Measurements from ENCODE around the gene GPAT3.
A peak's percentile ranks its signal among the peaks of the same experiment; 100 is the strongest.
"Not testable (repeated sequence)": the region's sequence is repeated elsewhere in the genome, so short reads cannot be mapped to it uniquely, and the experiment has no call there.

The GPAT3 gene

DNA sequence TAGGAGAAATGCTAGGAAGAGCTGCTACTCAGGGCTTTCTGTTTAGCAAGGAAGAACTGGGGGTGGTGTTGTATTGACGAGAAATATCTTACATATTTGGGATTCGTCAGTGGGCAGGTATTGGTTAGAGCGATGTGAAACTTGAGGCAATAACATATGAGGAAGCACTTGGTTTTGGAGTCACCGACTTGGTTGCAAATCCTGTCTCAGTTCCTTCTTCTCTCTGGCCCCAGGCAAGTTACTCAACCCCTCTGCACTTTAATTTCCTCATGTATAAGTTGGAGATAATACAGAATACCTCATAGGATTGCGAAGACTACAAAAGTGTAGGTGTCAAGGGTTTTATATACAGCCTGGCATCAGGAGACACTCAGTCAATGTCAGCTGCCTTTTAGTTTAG lies 34.1 kb downstream of the GPAT3 start:
- no peaks in the 10 kb centered on the region for H3K9me3 ChIP-seq (ENCODE audit: control insufficient read depth, insufficient read depth, low read depth, low read length)
- no peaks in the 10 kb centered on the region for H3K4me1 ChIP-seq (ENCODE audit: control insufficient read depth, insufficient read depth, low read length)
- POLR2A ChIA-PET, result no interaction called here
- H3K4me3 ChIP-seq (ENCODE audit: low read depth, low read length), result no peak overlapping the region
- H3K27ac ChIP-seq (ENCODE audit: extremely low read depth, low read depth, low read length), result no peak overlapping the region
- no peaks in the 10 kb centered on the region for H3K36me3 ChIP-seq (ENCODE audit: control insufficient read depth in 2 of 2, insufficient read depth in 1 of 2, low read length in 2 of 2)
- TF ChIP-seq, protein P1, sequence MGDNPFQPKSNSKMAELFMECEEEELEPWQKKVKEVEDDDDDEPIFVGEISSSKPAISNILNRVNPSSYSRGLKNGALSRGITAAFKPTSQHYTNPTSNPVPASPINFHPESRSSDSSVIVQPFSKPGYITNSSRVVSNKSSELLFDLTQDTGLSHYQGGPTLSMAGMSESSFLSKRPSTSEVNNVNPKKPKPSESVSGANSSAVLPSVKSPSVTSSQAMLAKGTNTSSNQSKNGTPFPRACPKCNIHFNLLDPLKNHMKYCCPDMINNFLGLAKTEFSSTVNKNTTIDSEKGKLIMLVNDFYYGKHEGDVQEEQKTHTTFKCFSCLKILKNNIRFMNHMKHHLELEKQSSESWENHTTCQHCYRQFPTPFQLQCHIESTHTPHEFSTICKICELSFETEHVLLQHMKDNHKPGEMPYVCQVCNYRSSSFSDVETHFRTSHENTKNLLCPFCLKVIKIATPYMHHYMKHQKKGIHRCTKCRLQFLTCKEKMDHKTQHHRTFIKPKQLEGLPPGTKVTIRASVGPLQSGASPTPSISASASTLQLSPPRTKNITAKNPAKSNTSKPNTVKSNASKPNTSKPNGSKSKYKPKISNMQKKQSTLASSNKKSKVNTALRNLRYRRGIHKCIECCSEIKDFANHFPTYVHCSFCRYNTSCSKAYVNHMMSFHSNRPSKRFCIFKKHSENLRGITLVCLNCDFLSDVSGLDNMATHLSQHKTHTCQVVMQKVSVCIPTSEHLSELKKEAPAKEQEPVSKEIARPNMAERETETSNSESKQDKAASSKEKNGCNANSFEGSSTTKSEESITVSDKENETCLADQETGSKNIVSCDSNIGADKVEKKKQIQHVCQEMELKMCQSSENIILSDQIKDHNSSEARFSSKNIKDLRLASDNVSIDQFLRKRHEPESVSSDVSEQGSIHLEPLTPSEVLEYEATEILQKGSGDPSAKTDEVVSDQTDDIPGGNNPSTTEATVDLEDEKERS (tag by site-specific recombination; IDR thresholded peaks at IDR 0.05), result no peak
- no peak for TF ChIP-seq ZNF623 (tag by site-specific recombination; IDR thresholded peaks at IDR 0.05)
- CTCF ChIA-PET, result interaction anchor here (0.6 kb wide), 1 partner anchor 14 kb away, joined by 5 read pairs; no protein-coding TSS in a partner anchor

DNA sequence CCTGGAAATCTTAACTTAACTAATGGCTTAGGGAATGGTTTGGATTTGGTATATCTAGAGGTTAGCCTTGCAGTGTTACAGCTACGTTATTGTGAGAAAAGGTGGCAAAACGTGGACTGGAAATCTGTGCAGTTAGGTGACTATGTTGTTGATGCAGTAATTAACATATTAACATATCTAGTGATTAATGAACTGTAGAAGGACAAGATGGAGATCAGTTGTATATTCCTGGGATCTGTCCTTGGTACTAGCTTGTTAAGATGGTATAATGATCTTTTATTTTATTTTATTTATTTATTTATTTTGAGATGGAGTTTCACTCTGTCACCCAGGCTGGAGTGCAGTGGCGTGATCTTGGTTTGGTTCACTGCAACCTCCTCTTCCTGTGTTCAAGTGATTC lies 36.9 kb downstream of the GPAT3 start:
- Histone ChIP-seq H3K9me3 (ENCODE audit: control insufficient read depth, insufficient read depth, low read depth, low read length) (no peaks in the 10 kb centered on the region), H3K4me3 (ENCODE audit: low read depth, low read length) (no peak overlapping the region), H3K4me1 (ENCODE audit: control insufficient read depth, insufficient read depth, low read length) (no peaks in the 10 kb centered on the region), H3K27ac (ENCODE audit: extremely low read depth, low read depth, low read length) (no peak overlapping the region), H3K36me3 (ENCODE audit: control insufficient read depth in 2 of 2, insufficient read depth in 1 of 2, low read length in 2 of 2) (no peaks in the 10 kb centered on the region)
- TF ChIP-seq, protein P2, sequence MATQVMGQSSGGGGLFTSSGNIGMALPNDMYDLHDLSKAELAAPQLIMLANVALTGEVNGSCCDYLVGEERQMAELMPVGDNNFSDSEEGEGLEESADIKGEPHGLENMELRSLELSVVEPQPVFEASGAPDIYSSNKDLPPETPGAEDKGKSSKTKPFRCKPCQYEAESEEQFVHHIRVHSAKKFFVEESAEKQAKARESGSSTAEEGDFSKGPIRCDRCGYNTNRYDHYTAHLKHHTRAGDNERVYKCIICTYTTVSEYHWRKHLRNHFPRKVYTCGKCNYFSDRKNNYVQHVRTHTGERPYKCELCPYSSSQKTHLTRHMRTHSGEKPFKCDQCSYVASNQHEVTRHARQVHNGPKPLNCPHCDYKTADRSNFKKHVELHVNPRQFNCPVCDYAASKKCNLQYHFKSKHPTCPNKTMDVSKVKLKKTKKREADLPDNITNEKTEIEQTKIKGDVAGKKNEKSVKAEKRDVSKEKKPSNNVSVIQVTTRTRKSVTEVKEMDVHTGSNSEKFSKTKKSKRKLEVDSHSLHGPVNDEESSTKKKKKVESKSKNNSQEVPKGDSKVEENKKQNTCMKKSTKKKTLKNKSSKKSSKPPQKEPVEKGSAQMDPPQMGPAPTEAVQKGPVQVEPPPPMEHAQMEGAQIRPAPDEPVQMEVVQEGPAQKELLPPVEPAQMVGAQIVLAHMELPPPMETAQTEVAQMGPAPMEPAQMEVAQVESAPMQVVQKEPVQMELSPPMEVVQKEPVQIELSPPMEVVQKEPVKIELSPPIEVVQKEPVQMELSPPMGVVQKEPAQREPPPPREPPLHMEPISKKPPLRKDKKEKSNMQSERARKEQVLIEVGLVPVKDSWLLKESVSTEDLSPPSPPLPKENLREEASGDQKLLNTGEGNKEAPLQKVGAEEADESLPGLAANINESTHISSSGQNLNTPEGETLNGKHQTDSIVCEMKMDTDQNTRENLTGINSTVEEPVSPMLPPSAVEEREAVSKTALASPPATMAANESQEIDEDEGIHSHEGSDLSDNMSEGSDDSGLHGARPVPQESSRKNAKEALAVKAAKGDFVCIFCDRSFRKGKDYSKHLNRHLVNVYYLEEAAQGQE (tag by site-specific recombination; IDR thresholded peaks at IDR 0.05), result peak; percentile 82
- TF ChIP-seq ZNF791 (tag by site-specific recombination; IDR thresholded peaks at IDR 0.05), result no peak
- ChIA-PET CTCF (interaction anchor here (1.1 to 1.7 kb wide), 2 partner anchors 13 to 24 kb away, joined by 6 to 7 read pairs; no protein-coding TSS in a partner anchor), POLR2A (no interaction called here)

DNA sequence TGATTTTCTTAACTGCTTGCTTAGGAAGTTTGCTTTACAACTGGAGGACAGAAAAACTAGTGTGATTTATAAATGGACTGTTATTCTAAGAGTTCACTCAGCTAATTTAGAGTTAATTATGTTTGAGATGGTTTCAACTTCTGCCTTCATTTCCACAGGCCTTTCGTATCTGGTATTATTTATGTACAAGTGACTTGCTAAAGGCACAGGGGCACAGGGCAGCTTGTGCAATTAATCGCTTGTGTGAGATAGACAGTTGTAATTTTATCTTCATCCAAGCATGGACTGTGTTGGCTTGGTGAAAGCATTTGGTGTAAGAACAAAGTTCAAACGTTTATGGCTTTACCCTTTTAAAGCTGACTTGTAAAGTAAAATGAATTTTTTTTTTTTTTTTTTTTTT lies 38.3 kb downstream of the GPAT3 start:
- TF ChIP-seq, protein P3, sequence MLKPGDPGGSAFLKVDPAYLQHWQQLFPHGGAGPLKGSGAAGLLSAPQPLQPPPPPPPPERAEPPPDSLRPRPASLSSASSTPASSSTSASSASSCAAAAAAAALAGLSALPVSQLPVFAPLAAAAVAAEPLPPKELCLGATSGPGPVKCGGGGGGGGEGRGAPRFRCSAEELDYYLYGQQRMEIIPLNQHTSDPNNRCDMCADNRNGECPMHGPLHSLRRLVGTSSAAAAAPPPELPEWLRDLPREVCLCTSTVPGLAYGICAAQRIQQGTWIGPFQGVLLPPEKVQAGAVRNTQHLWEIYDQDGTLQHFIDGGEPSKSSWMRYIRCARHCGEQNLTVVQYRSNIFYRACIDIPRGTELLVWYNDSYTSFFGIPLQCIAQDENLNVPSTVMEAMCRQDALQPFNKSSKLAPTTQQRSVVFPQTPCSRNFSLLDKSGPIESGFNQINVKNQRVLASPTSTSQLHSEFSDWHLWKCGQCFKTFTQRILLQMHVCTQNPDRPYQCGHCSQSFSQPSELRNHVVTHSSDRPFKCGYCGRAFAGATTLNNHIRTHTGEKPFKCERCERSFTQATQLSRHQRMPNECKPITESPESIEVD (tag by site-specific recombination; IDR thresholded peaks at IDR 0.05), result 0 out of 2 replicates have a peak, but pooled peaks have one; percentile 30
- TF ChIP-seq ZNF335 (tag by site-specific recombination; conservative IDR thresholded peaks at IDR 0.05), result no peak
- TF ChIP-seq, protein P4, sequence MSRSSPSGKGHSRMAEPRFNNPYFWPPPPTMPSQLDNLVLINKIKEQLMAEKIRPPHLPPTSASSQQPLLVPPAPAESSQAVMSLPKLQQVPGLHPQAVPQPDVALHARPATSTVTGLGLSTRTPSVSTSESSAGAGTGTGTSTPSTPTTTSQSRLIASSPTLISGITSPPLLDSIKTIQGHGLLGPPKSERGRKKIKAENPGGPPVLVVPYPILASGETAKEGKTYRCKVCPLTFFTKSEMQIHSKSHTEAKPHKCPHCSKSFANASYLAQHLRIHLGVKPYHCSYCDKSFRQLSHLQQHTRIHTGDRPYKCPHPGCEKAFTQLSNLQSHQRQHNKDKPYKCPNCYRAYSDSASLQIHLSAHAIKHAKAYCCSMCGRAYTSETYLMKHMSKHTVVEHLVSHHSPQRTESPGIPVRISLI (tag by site-specific recombination; IDR thresholded peaks at IDR 0.05), result peak; percentile 87
- H3K36me3 ChIP-seq (ENCODE audit: control insufficient read depth in 2 of 2, insufficient read depth in 1 of 2, low read length in 2 of 2), result no peaks in the 10 kb centered on the region
- no peaks in the 10 kb centered on the region for H3K9me3 ChIP-seq (ENCODE audit: control insufficient read depth, insufficient read depth, low read depth, low read length)
- H3K4me3 ChIP-seq (ENCODE audit: low read depth, low read length), result no peak overlapping the region
- H3K27ac ChIP-seq (ENCODE audit: extremely low read depth, low read depth, low read length), result no peak overlapping the region
- ChIA-PET POLR2A (no interaction called here), CTCF (interaction anchor here (0.6 kb wide), 1 partner anchor 55 kb away, joined by 4 read pairs; no protein-coding TSS in a partner anchor)
- no peaks in the 10 kb centered on the region for H3K4me1 ChIP-seq (ENCODE audit: control insufficient read depth, insufficient read depth, low read length)

DNA sequence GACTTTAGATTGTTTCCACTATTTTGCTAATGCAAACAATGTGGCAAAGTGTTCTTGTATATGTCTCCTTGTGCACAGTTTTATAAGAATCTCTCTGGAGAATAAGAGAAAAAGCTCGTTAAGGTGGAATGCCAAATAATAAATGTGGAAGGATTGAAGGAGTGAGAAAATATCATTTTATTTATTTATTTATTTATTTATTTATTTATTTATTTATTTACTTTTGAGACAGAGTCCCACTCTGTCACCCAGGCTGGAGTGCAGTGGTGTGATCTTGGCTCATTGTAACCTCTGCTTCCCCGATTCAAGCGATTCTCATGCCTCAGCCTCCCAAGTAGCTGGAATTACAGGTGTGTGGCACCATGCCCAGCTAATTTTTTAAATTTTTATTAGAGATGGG lies 40.3 kb downstream of the GPAT3 start:
- POLR2A ChIA-PET; H3K27ac ChIP-seq (ENCODE audit: extremely low read depth, low read depth, low read length); H3K36me3 ChIP-seq (ENCODE audit: control insufficient read depth in 2 of 2, insufficient read depth in 1 of 2, low read length in 2 of 2); CTCF ChIA-PET; H3K4me3 ChIP-seq (ENCODE audit: low read depth, low read length); H3K4me1 ChIP-seq (ENCODE audit: control insufficient read depth, insufficient read depth, low read length); H3K9me3 ChIP-seq (ENCODE audit: control insufficient read depth, insufficient read depth, low read depth, low read length): not testable (repeated sequence)
- 0 out of 2 replicates have a peak, but pooled peaks have one; percentile 37 for TF ChIP-seq ZNF266 (tag by site-specific recombination; IDR thresholded peaks at IDR 0.05; ENCODE audit: low read depth)
- TF ChIP-seq ZXDB (tag by site-specific recombination; IDR thresholded peaks at IDR 0.05), result 0 out of 2 replicates have a peak, but pooled peaks have one; percentile 26
- TF ChIP-seq, protein P5, sequence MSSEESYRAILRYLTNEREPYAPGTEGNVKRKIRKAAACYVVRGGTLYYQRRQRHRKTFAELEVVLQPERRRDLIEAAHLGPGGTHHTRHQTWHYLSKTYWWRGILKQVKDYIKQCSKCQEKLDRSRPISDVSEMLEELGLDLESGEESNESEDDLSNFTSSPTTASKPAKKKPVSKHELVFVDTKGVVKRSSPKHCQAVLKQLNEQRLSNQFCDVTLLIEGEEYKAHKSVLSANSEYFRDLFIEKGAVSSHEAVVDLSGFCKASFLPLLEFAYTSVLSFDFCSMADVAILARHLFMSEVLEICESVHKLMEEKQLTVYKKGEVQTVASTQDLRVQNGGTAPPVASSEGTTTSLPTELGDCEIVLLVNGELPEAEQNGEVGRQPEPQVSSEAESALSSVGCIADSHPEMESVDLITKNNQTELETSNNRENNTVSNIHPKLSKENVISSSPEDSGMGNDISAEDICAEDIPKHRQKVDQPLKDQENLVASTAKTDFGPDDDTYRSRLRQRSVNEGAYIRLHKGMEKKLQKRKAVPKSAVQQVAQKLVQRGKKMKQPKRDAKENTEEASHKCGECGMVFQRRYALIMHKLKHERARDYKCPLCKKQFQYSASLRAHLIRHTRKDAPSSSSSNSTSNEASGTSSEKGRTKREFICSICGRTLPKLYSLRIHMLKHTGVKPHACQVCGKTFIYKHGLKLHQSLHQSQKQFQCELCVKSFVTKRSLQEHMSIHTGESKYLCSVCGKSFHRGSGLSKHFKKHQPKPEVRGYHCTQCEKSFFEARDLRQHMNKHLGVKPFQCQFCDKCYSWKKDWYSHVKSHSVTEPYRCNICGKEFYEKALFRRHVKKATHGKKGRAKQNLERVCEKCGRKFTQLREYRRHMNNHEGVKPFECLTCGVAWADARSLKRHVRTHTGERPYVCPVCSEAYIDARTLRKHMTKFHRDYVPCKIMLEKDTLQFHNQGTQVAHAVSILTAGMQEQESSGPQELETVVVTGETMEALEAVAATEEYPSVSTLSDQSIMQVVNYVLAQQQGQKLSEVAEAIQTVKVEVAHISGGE (tag by site-specific recombination; conservative IDR thresholded peaks at IDR 0.05; ENCODE audit: low read depth), result peak; percentile 59
- peak; percentile 53; the same call in 1 of the 2 replicates for TF ChIP-seq ZNF558 (tag by site-specific recombination; IDR thresholded peaks at IDR 0.05)
- 0 out of 2 replicates have a peak, but pooled peaks have one; percentile 23 for TF ChIP-seq ZBTB8A (tag by site-specific recombination; IDR thresholded peaks at IDR 0.05)
- 0 out of 2 replicates have a peak, but pooled peaks have one; percentile 35 for TF ChIP-seq ZNF501 (tag by site-specific recombination; IDR thresholded peaks at IDR 0.05)
- peak; percentile 30; the same call in 1 of the 2 replicates for TF ChIP-seq ZNF629 (tag by site-specific recombination; IDR thresholded peaks at IDR 0.05)
